CD4-positive, alpha-beta T cell treated with Interleukin-2 at 100 ng/mL for 4 hours (primary cell): ENCODE data around the gene PRDM8.
"Not testable (repeated sequence)": the region's sequence is repeated elsewhere in the genome, so short reads cannot be mapped to it uniquely, and the experiment has no call there.

Experiments used
- DNase-seq: peaks from one replicate; pipeline ENCODE4 v3.0.0-alpha.2; 2020; ENCODE audit warnings: low spot score

PRDM8 gene

GRCh38 chr4:80196922-80197573, at the start of gene PRDM8:
Gene PRDM8, plus strand, starts transcription at chr4:80197503. Its CDS starts 2,578 bp downstream, at chr4:80200081.
- DNase-seq, result peak; percentile 23

- DNase-seq, result no peak
Observed at GRCh38 chr4:80150387-80151180, 46.7 kb upstream of the PRDM8 start.

- DNase-seq, result no peak
Observed at GRCh38 chr4:80151981-80152380, 45.3 kb upstream of the PRDM8 start.

- DNase-seq, result peak; percentile 39
Observed at GRCh38 chr4:80153874-80154544, 43.3 kb upstream of the PRDM8 start.

GRCh38 chr4:80154545-80154933, 42.8 kb upstream of the PRDM8 start:
- no peak for DNase-seq

- DNase-seq, result no peak
Observed at GRCh38 chr4:80155316-80155982, 41.9 kb upstream of the PRDM8 start.

- DNase-seq, result no peak
Observed at GRCh38 chr4:80156410-80156809, 40.9 kb upstream of the PRDM8 start.

- no peak for DNase-seq
Observed at GRCh38 chr4:80161413-80162058, 35.8 kb upstream of the PRDM8 start.

GRCh38 chr4:80162418-80162817, 34.9 kb upstream of the PRDM8 start:
- no peak for DNase-seq

GRCh38 chr4:80165855-80166254, 31.4 kb upstream of the PRDM8 start:
- DNase-seq, result no peak

GRCh38 chr4:80171251-80171650, 26.1 kb upstream of the PRDM8 start:
- DNase-seq, result peak; percentile 34

GRCh38 chr4:80171656-80172055, 25.6 kb upstream of the PRDM8 start:
- peak; percentile 27 for DNase-seq

- DNase-seq, result peak; percentile 67
Observed at GRCh38 chr4:80172203-80172602, 25.1 kb upstream of the PRDM8 start.

- DNase-seq, result peak; percentile 88
Observed at GRCh38 chr4:80173401-80173800, 23.9 kb upstream of the PRDM8 start.

GRCh38 chr4:80173841-80174240, 23.5 kb upstream of the PRDM8 start:
- DNase-seq, result no peak

- not testable (repeated sequence) for DNase-seq
Observed at GRCh38 chr4:80177793-80178192, 19.5 kb upstream of the PRDM8 start.

- DNase-seq, result peak; percentile 28
Observed at GRCh38 chr4:80178964-80179363, 18.3 kb upstream of the PRDM8 start.

GRCh38 chr4:80179637-80180161, 17.6 kb upstream of the PRDM8 start:
- no peak for DNase-seq

- DNase-seq, result peak; percentile 53
Observed at GRCh38 chr4:80180743-80181142, 16.6 kb upstream of the PRDM8 start.

- peak; percentile 74 for DNase-seq
Observed at GRCh38 chr4:80182237-80182866, 15.0 kb upstream of the PRDM8 start.
